Endodermal cell (in vitro differentiated cells): ENCODE results near the gene MAP3K2. TPM values are rescaled to one million over a fixed set of nuclear protein-coding genes. Genes with fewer than 3 reads are reported as not detected.
"Not testable (repeated sequence)": the region's sequence is repeated elsewhere in the genome, so short reads cannot be mapped to it uniquely, and the experiment has no call there.

Experiments used
- DNase-seq: peaks from one replicate; pipeline ENCODE4 v3.0.0-alpha.2; 2017
- H3K27ac ChIP-seq: 2 replicates; pipeline ENCODE4 v1.5.1; 2013; ENCODE audit warnings: mild to moderate bottlenecking, low read depth, low read length, moderate library complexity
- H3K27me3 ChIP-seq: 2 replicates; pipeline ENCODE4 v1.6.1; 2013; ENCODE audit warnings: mild to moderate bottlenecking, low read length, moderate library complexity; ENCODE audit not compliant: insufficient read depth, control insufficient read depth, poor library complexity, severe bottlenecking
- H3K36me3 ChIP-seq: 2 replicates; pipeline ENCODE4 v1.7.0; 2013; ENCODE audit warnings: mild to moderate bottlenecking, low read length, moderate library complexity; ENCODE audit not compliant: control insufficient read depth, insufficient read depth
- H3K4me1 ChIP-seq: one replicate; pipeline ENCODE4 v1.7.0; 2013; ENCODE audit warnings: low read length; ENCODE audit not compliant: control insufficient read depth, insufficient read depth
- H3K4me3 ChIP-seq: 2 replicates; pipeline ENCODE4 v1.5.1; 2013; ENCODE audit warnings: mild to moderate bottlenecking, low read length, moderate library complexity
- H3K9ac ChIP-seq: 2 replicates; pipeline ENCODE4 v1.6.1; 2013; ENCODE audit warnings: mild to moderate bottlenecking, low read length, moderate library complexity; ENCODE audit not compliant: poor library complexity, severe bottlenecking; ENCODE audit errors: extremely low read depth
- H3K9me3 ChIP-seq: 2 replicates; pipeline ENCODE4 v1.6.1; 2013; ENCODE audit warnings: mild to moderate bottlenecking, low read length, moderate library complexity; ENCODE audit not compliant: control insufficient read depth
- H3K27ac Mint-ChIP-seq: 2 replicates; pipeline ENCODE4 v1.8.0; 2020; ENCODE audit warnings: mixed read lengths
- H3K27me3 Mint-ChIP-seq: 2 replicates; pipeline ENCODE4 v1.8.0; 2021; ENCODE audit warnings: mild to moderate bottlenecking, mixed read lengths; ENCODE audit not compliant: insufficient read depth
- H3K36me3 Mint-ChIP-seq: 2 replicates; pipeline ENCODE4 v1.8.0; 2020; ENCODE audit warnings: low read depth, mixed read lengths
- H3K4me1 Mint-ChIP-seq: 2 replicates; pipeline ENCODE4 v1.8.0; 2020; ENCODE audit warnings: mixed read lengths
- H3K4me3 Mint-ChIP-seq: 2 replicates; pipeline ENCODE4 v1.8.0; 2020; ENCODE audit warnings: mild to moderate bottlenecking, moderate library complexity, mixed read lengths
- H3K9me3 Mint-ChIP-seq: 2 replicates; pipeline ENCODE4 v1.8.0; 2020; ENCODE audit warnings: mild to moderate bottlenecking, mixed read lengths
- WGBS, 2 experiments: methylation state at CpG; one replicate each; pipeline versions ENCODE4 v1.1.5 to v1.1.7; 2013; ENCODE audit warnings: missing lambda C conversion rate in 2 of 2, mixed read lengths in 1 of 2; ENCODE audit not compliant: insufficient coverage in 1 of 2, insufficient read length in 1 of 2; 5-methylcytosine and 5-hydroxymethylcytosine counted together
- total RNA-seq, 2 donors: library from RNA; stranded (reverse); fragmentation: NEBNext Ultra II Directional in 1 of 2; extraction: Animal tissue kit (Norgen Biotek cat#: 25700) in 1 of 2; gene quantifications; 2 replicates in 1 of 2; 3 replicates in 1 of 2; pipeline ENCODE4 v1.2.1, GENCODE V29; 2021
- TF ChIP-seq, protein P1 (sequence below): fragments of 200-600 bp; sonication (generic); conservative IDR thresholded peaks from 2 replicates; pipeline ENCODE4 v1.5.0; 2021; ENCODE audit warnings: antibody characterized with exemption, mild to moderate bottlenecking

The MAP3K2 gene
- total RNA-seq, 2 donors from 2014 or later = 27.9 to 31.6 TPM

DNA sequence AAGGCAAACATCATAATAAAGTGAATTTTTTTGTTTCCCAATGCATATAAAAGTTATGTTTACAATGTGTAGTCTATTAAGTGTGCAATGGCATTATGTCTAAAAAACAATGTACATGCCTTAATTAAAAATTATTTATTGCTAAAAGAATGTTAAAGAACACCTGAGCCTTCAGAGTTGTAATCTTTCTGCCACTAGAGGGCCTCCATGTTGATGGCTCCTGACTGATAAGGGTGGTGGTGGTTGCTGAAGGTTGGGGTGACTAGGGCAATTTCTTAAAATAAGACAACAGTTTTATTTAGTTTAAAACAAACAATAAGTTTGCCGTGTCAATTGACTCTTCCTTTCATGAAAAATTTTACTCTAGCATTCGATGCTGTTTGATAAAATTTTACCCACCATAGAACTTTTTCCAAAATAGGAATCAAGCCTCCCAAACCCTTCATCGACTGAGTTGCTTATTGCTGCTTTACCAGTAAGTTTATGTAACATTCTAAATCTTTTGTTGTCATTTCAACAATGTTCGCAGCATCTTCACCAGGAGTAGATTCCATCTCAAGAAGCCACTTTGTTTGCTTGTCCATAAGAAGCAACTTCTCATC lies 32.3 kb downstream of the MAP3K2 start:
- H3K27me3 ChIP-seq = no peaks in the 10 kb centered on the region
- no peak overlapping the region for H3K9ac ChIP-seq
- Mint-ChIP-seq H3K4me3 (no peak overlapping the region), H3K36me3 (peaks cover 11% of the 10 kb centered on the region), H3K27me3 (no peaks in the 10 kb centered on the region), H3K4me1 (peaks cover 9% of the 10 kb centered on the region), H3K27ac (no peak overlapping the region), H3K9me3 (peaks cover 16% of the 10 kb centered on the region)
- H3K4me3 ChIP-seq = no peak overlapping the region
- no peak for DNase-seq
- WGBS, 2 experiments = 84 to 90% methylated on average over 3 to 4 of the region's 4 CpGs
- H3K27ac ChIP-seq = no peak overlapping the region
- no peaks in the 10 kb centered on the region for H3K36me3 ChIP-seq
- H3K4me1 ChIP-seq = no peaks in the 10 kb centered on the region
- TF ChIP-seq, protein P1, sequence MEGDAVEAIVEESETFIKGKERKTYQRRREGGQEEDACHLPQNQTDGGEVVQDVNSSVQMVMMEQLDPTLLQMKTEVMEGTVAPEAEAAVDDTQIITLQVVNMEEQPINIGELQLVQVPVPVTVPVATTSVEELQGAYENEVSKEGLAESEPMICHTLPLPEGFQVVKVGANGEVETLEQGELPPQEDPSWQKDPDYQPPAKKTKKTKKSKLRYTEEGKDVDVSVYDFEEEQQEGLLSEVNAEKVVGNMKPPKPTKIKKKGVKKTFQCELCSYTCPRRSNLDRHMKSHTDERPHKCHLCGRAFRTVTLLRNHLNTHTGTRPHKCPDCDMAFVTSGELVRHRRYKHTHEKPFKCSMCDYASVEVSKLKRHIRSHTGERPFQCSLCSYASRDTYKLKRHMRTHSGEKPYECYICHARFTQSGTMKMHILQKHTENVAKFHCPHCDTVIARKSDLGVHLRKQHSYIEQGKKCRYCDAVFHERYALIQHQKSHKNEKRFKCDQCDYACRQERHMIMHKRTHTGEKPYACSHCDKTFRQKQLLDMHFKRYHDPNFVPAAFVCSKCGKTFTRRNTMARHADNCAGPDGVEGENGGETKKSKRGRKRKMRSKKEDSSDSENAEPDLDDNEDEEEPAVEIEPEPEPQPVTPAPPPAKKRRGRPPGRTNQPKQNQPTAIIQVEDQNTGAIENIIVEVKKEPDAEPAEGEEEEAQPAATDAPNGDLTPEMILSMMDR = peak; percentile 90
- H3K9me3 ChIP-seq = peaks cover 7% of the 10 kb centered on the region

DNA sequence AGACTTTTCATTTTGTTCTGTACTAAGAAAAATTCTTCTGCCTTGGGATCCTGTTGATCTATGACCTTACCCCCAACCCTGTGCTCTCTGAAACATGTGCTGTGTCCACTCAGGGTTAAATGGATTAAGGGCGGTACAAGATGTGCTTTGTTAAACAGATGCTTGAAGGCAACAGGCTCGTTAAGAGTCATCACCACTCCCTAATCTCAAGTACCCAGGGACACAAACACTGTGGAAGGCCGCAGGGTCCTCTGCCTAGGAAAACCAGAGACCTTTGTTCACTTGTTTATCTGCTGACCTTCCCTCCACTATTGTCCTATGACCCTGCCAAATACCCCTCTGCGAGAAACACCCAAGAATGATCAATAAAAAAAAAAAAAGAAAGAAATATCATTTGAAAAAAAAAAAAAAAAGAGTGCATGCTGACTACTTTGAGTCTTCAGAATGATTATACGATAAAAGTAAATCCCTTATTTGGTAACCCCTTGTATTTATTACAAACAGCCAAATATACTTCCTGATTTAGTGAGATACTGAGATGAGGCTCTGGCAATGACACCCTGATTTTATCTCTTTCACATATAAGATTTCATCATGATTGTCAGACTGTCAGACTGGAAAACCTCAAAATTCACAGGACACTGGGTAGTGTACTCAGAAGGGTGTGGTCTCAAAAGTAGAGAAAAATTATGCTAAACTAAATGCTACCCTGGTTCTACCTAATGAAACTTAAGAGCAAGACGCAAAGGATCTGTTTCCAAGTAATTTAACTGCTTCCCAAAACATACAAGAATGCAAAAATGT lies 33.7 kb downstream of the MAP3K2 start:
- not testable (repeated sequence) for H3K9me3 ChIP-seq, H3K36me3 ChIP-seq, H3K27ac ChIP-seq, H3K27me3 Mint-ChIP-seq, H3K27ac Mint-ChIP-seq, H3K4me1 Mint-ChIP-seq, H3K4me3 Mint-ChIP-seq, H3K4me3 ChIP-seq, H3K9ac ChIP-seq, H3K27me3 ChIP-seq, H3K4me1 ChIP-seq, DNase-seq
- Mint-ChIP-seq H3K9me3 (peaks cover 16% of the 10 kb centered on the region), H3K36me3 (peaks cover 11% of the 10 kb centered on the region)
- WGBS, 2 experiments = 0 to 44% methylated on average over 1 to 2 of the region's 6 CpGs

DNA sequence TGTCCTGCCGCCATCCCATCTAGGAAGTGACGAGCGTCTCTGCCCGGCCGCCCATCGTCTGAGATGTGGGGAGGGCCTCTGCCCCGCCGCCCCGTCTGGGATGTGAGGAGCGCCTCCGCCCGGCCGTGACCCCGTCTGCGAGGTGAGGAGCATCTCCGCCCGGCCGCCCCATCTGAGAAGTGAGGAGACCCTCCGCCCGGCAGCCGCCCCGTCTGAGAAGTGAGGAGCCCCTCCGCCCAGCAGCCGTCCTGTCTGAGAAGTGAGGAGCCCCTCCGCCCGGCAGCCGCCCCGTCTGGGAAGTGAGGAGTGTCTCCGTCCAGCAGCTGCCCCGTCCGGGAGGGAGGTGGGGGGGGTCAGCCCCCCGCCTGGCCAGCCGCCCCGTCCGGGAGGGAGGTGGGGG lies 34.6 kb downstream of the MAP3K2 start:
- DNase-seq, H3K9me3 ChIP-seq, H3K9ac ChIP-seq, H3K36me3 ChIP-seq, H3K4me1 ChIP-seq, H3K4me3 ChIP-seq, H3K27me3 ChIP-seq, H3K4me1 Mint-ChIP-seq, H3K4me3 Mint-ChIP-seq, H3K27ac Mint-ChIP-seq, H3K27ac ChIP-seq, H3K27me3 Mint-ChIP-seq: not testable (repeated sequence)
- H3K9me3 Mint-ChIP-seq = peaks cover 16% of the 10 kb centered on the region
- WGBS, 2 experiments = 98 to 99% methylated on average over 11 to 31 of the region's 35 CpGs
- H3K36me3 Mint-ChIP-seq = peaks cover 11% of the 10 kb centered on the region

GRCh38 chr2:127351603-127352002 lies 36.2 kb downstream of the MAP3K2 start:
- Histone ChIP-seq H3K9ac (no peak overlapping the region), H3K9me3 (peaks cover 7% of the 10 kb centered on the region), H3K4me3 (no peak overlapping the region), H3K36me3 (no peaks in the 10 kb centered on the region), H3K27me3 (no peaks in the 10 kb centered on the region), H3K4me1 (no peaks in the 10 kb centered on the region), H3K27ac (no peak overlapping the region)
- no peaks in the 10 kb centered on the region for H3K27me3 Mint-ChIP-seq
- 94 to 100% methylated on average over 2 of the region's 2 CpGs for WGBS, 2 experiments
- no peak overlapping the region for H3K4me3 Mint-ChIP-seq
- H3K9me3 Mint-ChIP-seq = peaks cover 16% of the 10 kb centered on the region
- peaks cover 11% of the 10 kb centered on the region for H3K36me3 Mint-ChIP-seq
- no peak overlapping the region for H3K27ac Mint-ChIP-seq
- DNase-seq = no peak
- TF ChIP-seq, protein P1 = no peak
- H3K4me1 Mint-ChIP-seq = no peaks in the 10 kb centered on the region
